ENCODE measurements around the gene KIF17. TPM values are rescaled to one million over a fixed set of nuclear protein-coding genes. Genes with fewer than 3 reads are reported as not detected.

Gene KIF17
- total and polyA plus RNA-seq, 2 of the 8 experiments (the other 6 are each of a cell fraction or from before 2014, with no cell fraction given): 6.9 to 10.4 TPM

Other genes with a start within 250 kb of the KIF17 start
- 5.6 and 7.4 TPM in 2 replicates for gene CAMK2N1, start 231.8 kb downstream of the KIF17 start, total RNA-seq (2021; fragmentation: NEBNext Ultra II Directional; extraction: Animal tissue kit (Norgen Biotek cat#: 25700))
- gene CAMK2N1, start 231.8 kb downstream of the KIF17 start, polyA plus RNA-seq (2011; rRNA removed): 1.8 and 2.3 TPM in 2 replicates
- 16.4 and 16.9 TPM in 2 replicates for gene MUL1, start 209.9 kb downstream of the KIF17 start, total RNA-seq (2021; fragmentation: NEBNext Ultra II Directional; extraction: Animal tissue kit (Norgen Biotek cat#: 25700))
- 20.5 and 20.8 TPM in 2 replicates for gene MUL1, start 209.9 kb downstream of the KIF17 start, polyA plus RNA-seq (2011; rRNA removed)
- 1.9 and 2.2 TPM in 2 replicates for gene FAM43B, start 165.4 kb downstream of the KIF17 start, total RNA-seq (2021; fragmentation: NEBNext Ultra II Directional; extraction: Animal tissue kit (Norgen Biotek cat#: 25700))
- 0.88 and 1.0 TPM in 2 replicates for gene FAM43B, start 165.4 kb downstream of the KIF17 start, polyA plus RNA-seq (2011; rRNA removed)
- gene CDA, start 128.9 kb downstream of the KIF17 start, total RNA-seq (2021; fragmentation: NEBNext Ultra II Directional; extraction: Animal tissue kit (Norgen Biotek cat#: 25700)): 3.3 and 4.4 TPM in 2 replicates
- gene CDA, start 128.9 kb downstream of the KIF17 start, polyA plus RNA-seq (2011; rRNA removed): 11.3 TPM in 2 replicates
- gene PINK1, start 84.5 kb downstream of the KIF17 start, total RNA-seq (2021; fragmentation: NEBNext Ultra II Directional; extraction: Animal tissue kit (Norgen Biotek cat#: 25700)): 19.3 and 20.5 TPM in 2 replicates
- 16.1 and 21.0 TPM in 2 replicates for gene PINK1, start 84.5 kb downstream of the KIF17 start, polyA plus RNA-seq (2011; rRNA removed)
- 253 and 260 TPM in 2 replicates for gene DDOST, start 56.6 kb downstream of the KIF17 start, total RNA-seq (2021; fragmentation: NEBNext Ultra II Directional; extraction: Animal tissue kit (Norgen Biotek cat#: 25700))
- gene DDOST, start 56.6 kb downstream of the KIF17 start, polyA plus RNA-seq (2011; rRNA removed): 300 and 336 TPM in 2 replicates
- gene SH2D5, start 14.7 kb upstream of the KIF17 start, total RNA-seq (2021; fragmentation: NEBNext Ultra II Directional; extraction: Animal tissue kit (Norgen Biotek cat#: 25700)): 18.3 and 18.4 TPM in 2 replicates
- 13.2 and 16.7 TPM in 2 replicates for gene SH2D5, start 14.7 kb upstream of the KIF17 start, polyA plus RNA-seq (2011; rRNA removed)
- gene HP1BP3, start 69.3 kb upstream of the KIF17 start, total RNA-seq (2021; fragmentation: NEBNext Ultra II Directional; extraction: Animal tissue kit (Norgen Biotek cat#: 25700)): 121 and 125 TPM in 2 replicates
- gene HP1BP3, start 69.3 kb upstream of the KIF17 start, polyA plus RNA-seq (2011; rRNA removed): 47.4 and 47.6 TPM in 2 replicates